C4-2B (cell line): ENCODE results near the gene PRKCB.

ENCODE experiments used
- H3K27ac ChIP-seq: fragments of 450-650 bp; 2 replicates; pipeline ENCODE4 v1.5.1; 2017
- ZFX ChIP-seq: fragments of 450-650 bp; IDR thresholded peaks from 2 replicates; pipeline ENCODE4 v1.6.1; 2017
- TF ChIP-seq, protein P1 (sequence below): fragments of 450-650 bp; conservative IDR thresholded peaks from 2 replicates; pipeline ENCODE4 v1.5.1; 2017; ENCODE audit warnings: mild to moderate bottlenecking

PRKCB gene

DNA sequence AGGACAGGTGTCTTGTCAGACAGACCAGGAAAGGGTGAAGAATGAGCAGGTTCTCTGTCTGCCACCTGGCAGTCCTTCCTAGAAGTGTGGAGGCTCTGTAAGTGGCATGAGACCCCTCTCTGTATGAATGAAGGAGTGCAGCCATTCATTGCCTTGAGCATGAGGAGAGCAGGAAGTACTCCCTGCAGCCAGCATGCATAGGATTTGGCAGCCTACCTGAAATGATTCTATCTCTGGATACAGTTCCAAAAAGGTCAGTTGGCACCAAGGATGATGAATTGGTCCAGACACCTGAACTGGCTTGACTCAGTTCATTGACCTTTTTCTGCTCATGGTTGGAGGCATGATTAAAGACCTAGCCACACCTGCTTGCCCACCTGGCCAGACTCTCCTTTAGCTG lies 163.0 kb downstream of the PRKCB start:
- TF ChIP-seq, protein P1, sequence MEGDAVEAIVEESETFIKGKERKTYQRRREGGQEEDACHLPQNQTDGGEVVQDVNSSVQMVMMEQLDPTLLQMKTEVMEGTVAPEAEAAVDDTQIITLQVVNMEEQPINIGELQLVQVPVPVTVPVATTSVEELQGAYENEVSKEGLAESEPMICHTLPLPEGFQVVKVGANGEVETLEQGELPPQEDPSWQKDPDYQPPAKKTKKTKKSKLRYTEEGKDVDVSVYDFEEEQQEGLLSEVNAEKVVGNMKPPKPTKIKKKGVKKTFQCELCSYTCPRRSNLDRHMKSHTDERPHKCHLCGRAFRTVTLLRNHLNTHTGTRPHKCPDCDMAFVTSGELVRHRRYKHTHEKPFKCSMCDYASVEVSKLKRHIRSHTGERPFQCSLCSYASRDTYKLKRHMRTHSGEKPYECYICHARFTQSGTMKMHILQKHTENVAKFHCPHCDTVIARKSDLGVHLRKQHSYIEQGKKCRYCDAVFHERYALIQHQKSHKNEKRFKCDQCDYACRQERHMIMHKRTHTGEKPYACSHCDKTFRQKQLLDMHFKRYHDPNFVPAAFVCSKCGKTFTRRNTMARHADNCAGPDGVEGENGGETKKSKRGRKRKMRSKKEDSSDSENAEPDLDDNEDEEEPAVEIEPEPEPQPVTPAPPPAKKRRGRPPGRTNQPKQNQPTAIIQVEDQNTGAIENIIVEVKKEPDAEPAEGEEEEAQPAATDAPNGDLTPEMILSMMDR, result no peak
- TF ChIP-seq ZFX, result no peak
- H3K27ac ChIP-seq, result no peak overlapping the region

DNA sequence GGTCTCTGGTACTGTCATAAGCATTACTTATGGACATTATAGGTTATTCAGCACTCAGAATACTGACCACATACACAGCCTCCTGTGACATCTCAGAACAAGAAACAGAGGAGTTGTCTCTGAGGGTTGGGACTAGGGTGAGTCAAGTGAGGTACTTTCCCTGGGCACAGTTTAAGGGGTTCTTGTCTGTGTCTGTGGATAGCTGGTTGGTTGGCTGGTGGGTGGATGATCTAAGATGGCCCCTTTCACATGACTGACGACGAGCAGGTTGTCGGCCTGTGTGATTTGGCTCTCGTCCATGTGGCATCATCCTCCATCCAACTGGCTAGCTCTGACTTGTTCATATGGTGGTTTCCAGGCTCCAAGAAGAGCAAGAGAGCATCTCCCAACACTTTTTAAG lies 163.9 kb downstream of the PRKCB start:
- H3K27ac ChIP-seq, result no peak overlapping the region
- no peak for TF ChIP-seq ZFX
- TF ChIP-seq, protein P1, result no peak

DNA sequence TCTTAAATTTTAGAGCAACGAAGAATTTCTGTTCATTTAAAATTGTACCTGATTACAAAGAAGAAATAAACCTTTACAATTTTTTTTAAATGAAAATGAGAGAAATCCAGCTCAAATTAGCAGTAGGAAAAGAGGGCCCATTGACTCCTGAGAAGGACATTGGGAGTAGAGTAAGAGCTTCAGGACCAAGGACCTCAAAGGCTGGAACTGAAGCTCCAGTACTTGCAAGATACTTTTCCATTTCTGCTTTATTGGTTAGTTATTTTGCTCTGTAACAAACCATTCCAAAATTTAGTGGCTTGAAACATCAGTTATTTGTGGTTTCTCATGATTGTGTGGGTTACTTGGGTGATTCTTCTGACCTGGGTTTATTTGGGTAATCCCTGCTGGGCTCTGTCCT lies 165.9 kb downstream of the PRKCB start:
- no peak overlapping the region for H3K27ac ChIP-seq
- TF ChIP-seq, protein P1, result no peak
- no peak for TF ChIP-seq ZFX

DNA sequence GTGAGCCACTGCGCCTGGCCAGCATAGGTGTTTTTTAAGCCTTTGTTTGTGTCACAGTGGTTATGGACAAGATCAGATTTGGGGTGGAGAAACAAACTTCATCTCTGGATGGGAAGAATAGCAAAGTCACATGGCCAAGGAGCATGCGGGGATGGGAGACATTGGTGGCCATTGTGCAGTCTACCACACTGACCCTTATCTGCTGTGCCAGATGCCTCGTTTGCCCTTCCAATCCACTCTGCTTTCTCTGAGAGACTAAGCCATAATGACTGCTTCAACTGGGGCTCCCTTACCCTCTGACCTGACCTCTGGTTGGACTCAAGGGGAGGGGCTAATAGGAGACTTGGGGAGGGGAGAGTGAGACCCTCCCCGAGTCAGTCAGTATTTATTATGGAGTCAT lies 166.8 kb downstream of the PRKCB start:
- no peak overlapping the region for H3K27ac ChIP-seq
- no peak for TF ChIP-seq ZFX
- TF ChIP-seq, protein P1, result no peak

DNA sequence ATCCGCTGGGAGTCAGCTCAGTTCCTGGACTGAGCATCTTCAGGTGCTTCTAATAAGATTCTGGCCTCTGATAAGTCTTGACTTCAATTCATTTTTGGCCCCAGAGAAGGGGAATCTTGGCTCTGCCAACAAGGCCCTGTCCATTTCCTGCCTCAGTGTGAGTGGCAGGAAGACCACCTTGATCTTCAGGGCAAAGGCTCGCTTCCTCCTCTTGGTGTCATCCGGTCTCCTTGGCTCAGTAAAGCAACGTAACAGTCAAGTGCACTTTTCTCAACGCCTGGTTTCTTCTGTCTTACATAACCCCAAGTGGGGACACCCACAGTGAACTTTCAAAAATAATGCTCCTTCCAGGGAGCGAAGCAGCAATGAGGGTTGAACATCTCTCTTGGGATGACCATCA lies 169.8 kb downstream of the PRKCB start:
- no peak overlapping the region for H3K27ac ChIP-seq
- no peak for TF ChIP-seq ZFX
- TF ChIP-seq, protein P1, result no peak

DNA sequence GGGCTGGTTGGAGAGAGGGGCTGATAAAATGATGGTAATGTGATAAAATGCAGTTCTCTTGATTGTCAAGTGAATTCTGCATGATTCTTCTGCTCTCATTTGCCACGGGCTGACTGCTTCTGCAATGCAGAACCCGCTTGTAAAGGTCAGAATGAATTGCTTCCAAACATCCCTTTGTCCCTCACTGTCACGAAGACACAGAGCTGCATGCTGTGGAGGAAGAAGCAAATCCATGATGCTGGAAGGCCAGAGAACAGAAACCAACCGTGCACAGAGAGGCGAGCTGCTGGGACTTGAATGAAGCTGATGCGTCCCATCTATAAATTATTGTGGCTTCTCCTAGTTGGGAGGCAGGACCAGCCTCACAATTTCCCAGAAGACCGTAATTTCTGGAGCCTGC lies 171.6 kb downstream of the PRKCB start:
- no peak for TF ChIP-seq ZFX
- TF ChIP-seq, protein P1, result no peak
- no peak overlapping the region for H3K27ac ChIP-seq

DNA sequence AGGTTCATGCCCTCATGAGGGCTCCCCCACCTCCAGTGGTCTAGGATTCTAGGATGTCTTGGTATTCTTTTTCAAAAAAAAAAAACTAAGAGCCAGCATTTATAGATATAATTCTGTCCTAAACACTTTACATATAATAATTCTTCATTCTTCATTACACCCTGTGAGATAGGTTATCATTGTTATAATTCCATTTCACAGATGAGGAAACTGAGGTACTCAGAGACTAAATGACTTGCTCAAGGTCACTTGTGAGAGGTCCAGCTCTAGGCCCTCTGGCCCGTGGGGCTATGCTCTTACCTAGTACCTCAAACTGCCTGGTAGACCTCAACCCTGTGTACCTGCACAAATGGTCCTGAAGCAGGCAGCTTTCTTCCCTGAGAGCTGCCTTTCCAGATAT lies 172.2 kb downstream of the PRKCB start:
- TF ChIP-seq, protein P1, result no peak
- no peak for TF ChIP-seq ZFX

More for the DNA sequence above, 172.2 kb downstream of the PRKCB start:
- no peak overlapping the region for H3K27ac ChIP-seq
